ENCODE data around the gene GDF3.
"Not testable (repeated sequence)": the region's sequence is repeated elsewhere in the genome, so short reads cannot be mapped to it uniquely, and the experiment has no call there.

Gene GDF3

GRCh38 chr12:7695566-7696197 lies at the start of gene GDF3:
Gene GDF3 (minus strand): TSS chr12:7695775. CDS start chr12:7695728, 47 bp downstream.
- DNase-seq (ENCODE audit: low read depth in 2 of 2) = no peak

GRCh38 chr12:7732993-7733392 lies 37.4 kb upstream of the GDF3 start:
- no peak for DNase-seq (ENCODE audit: low read depth in 2 of 2)

- no peak for DNase-seq (ENCODE audit: low read depth in 2 of 2)
These were observed 35.9 kb upstream of the GDF3 start for GRCh38 chr12:7731486-7731885.

- DNase-seq (ENCODE audit: low read depth in 2 of 2) = not testable (repeated sequence)
These were observed 35.4 kb upstream of the GDF3 start for GRCh38 chr12:7730984-7731383.

- no peak for DNase-seq (ENCODE audit: low read depth in 2 of 2)
These were observed 34.2 kb upstream of the GDF3 start for GRCh38 chr12:7729746-7730145.

GRCh38 chr12:7723926-7724325 lies 28.4 kb upstream of the GDF3 start:
- DNase-seq (ENCODE audit: low read depth in 2 of 2) = no peak

- DNase-seq (ENCODE audit: low read depth in 2 of 2) = no peak
These were observed 24.6 kb upstream of the GDF3 start for GRCh38 chr12:7719946-7720730.

- DNase-seq (ENCODE audit: low read depth in 2 of 2) = no peak
These were observed 20.8 kb upstream of the GDF3 start for GRCh38 chr12:7716381-7716780.

GRCh38 chr12:7712841-7713442 lies 17.4 kb upstream of the GDF3 start:
- DNase-seq (ENCODE audit: low read depth in 2 of 2) = no peak

GRCh38 chr12:7711133-7711532 lies 15.6 kb upstream of the GDF3 start, which contains the start of gene DPPA3:
Gene DPPA3 (plus strand): TSS chr12:7711433. CDS start chr12:7711571, 138 bp downstream.
- DNase-seq (ENCODE audit: low read depth in 2 of 2) = no peak

- DNase-seq (ENCODE audit: low read depth in 2 of 2) = no peak
These were observed 14.5 kb upstream of the GDF3 start for GRCh38 chr12:7709969-7710675.

GRCh38 chr12:7705846-7706245 lies 10.3 kb upstream of the GDF3 start:
- DNase-seq (ENCODE audit: low read depth in 2 of 2) = no peak

GRCh38 chr12:7695237-7695560 lies 376 bp downstream of the GDF3 start:
- no peak for DNase-seq (ENCODE audit: low read depth in 2 of 2)

- DNase-seq (ENCODE audit: low read depth in 2 of 2) = no peak
These were observed 879 bp downstream of the GDF3 start for GRCh38 chr12:7694556-7695236.

- no peak for DNase-seq (ENCODE audit: low read depth in 2 of 2)
These were observed 1.8 kb downstream of the GDF3 start for GRCh38 chr12:7693793-7694192.

- no peak for DNase-seq (ENCODE audit: low read depth in 2 of 2)
These were observed 14.0 kb downstream of the GDF3 start for GRCh38 chr12:7681535-7681934.

- no peak for DNase-seq (ENCODE audit: low read depth in 2 of 2)
These were observed 16.1 kb downstream of the GDF3 start for GRCh38 chr12:7679251-7680045.

- no peak for DNase-seq (ENCODE audit: low read depth in 2 of 2)
These were observed 16.8 kb downstream of the GDF3 start for GRCh38 chr12:7678744-7679143.

GRCh38 chr12:7677432-7677888 lies 18.1 kb downstream of the GDF3 start:
- DNase-seq (ENCODE audit: low read depth in 2 of 2) = not testable (repeated sequence)

GRCh38 chr12:7675455-7675854 lies 20.1 kb downstream of the GDF3 start:
- DNase-seq (ENCODE audit: low read depth in 2 of 2) = not testable (repeated sequence)

- no peak for DNase-seq (ENCODE audit: low read depth in 2 of 2)
These were observed 27.4 kb downstream of the GDF3 start for GRCh38 chr12:7668171-7668570.

All from stimulated activated CD4-positive, alpha-beta T cell treated with anti-CD3 and anti-CD28 coated beads, Interleukin-1b, Interleukin-23, amount 100 ng/mL, for 1 hour (primary cell).